Fibroblast of lung (primary cell): ENCODE results near the gene MMP23B. TPM values are rescaled to one million over a fixed set of nuclear protein-coding genes. Genes with fewer than 3 reads are reported as not detected.

Source experiments
- DNase-seq, 2 donors: peaks; one replicate each; pipeline versions ENCODE4 v3.0.0 to v3.0.0-alpha.2; 2010; ENCODE audit warnings: low read depth in 2 of 2
- H2AFZ ChIP-seq: 2 replicates; pipeline ENCODE4 v1.5.1; 2012; ENCODE audit warnings: low read length, control low read depth, inconsistent platforms
- H3K27ac ChIP-seq: 2 replicates; pipeline ENCODE4 v1.5.1; 2011; ENCODE audit warnings: low read length, control low read depth; ENCODE audit not compliant: insufficient read depth
- H3K27me3 ChIP-seq: 2 replicates; pipeline ENCODE4 v1.5.1; 2011; ENCODE audit warnings: mild to moderate bottlenecking, low read length; ENCODE audit not compliant: control insufficient read depth, insufficient read depth
- H3K36me3 ChIP-seq: 2 replicates; pipeline ENCODE4 v1.5.1; 2011; ENCODE audit warnings: low read length; ENCODE audit not compliant: control insufficient read depth, insufficient read depth
- H3K4me1 ChIP-seq: 2 replicates; pipeline ENCODE4 v1.5.1; 2011; ENCODE audit warnings: low read length; ENCODE audit not compliant: control insufficient read depth, insufficient read depth; ENCODE audit errors: extremely low read depth
- H3K4me2 ChIP-seq: 2 replicates; pipeline ENCODE4 v1.5.1; 2011; ENCODE audit warnings: low read length, control low read depth; ENCODE audit not compliant: insufficient read depth; ENCODE audit errors: extremely low read depth
- H3K4me3 ChIP-seq, 4 experiments: fragments of 200-600 bp in 1 of 4; sonication (generic) in 1 of 4; replicated peaks in 1 of 4; 2 replicates each; pipeline ENCODE4 v1.5.1; 2011 to 2016; ENCODE audit warnings: low read length in 4 of 4, low read depth in 3 of 4, mild to moderate bottlenecking in 3 of 4, control low read depth in 2 of 4, inconsistent platforms in 1 of 4, mixed read lengths in 1 of 4; ENCODE audit not compliant: insufficient read depth in 1 of 4; ENCODE audit errors: control extremely low read depth in 1 of 4
- H3K79me2 ChIP-seq: 2 replicates; pipeline ENCODE4 v1.5.1; 2012; ENCODE audit warnings: mild to moderate bottlenecking, low read length, inconsistent platforms; ENCODE audit not compliant: control insufficient read depth, insufficient read depth
- H3K9ac ChIP-seq: 2 replicates; pipeline ENCODE4 v1.5.1; 2011; ENCODE audit warnings: mild to moderate bottlenecking, low read length, control low read depth; ENCODE audit not compliant: insufficient read depth
- H3K9me3 ChIP-seq: 2 replicates; pipeline ENCODE4 v1.5.1; 2012; ENCODE audit warnings: low read depth, low read length; ENCODE audit not compliant: control insufficient read depth, insufficient read depth
- H4K20me1 ChIP-seq: 2 replicates; pipeline ENCODE4 v1.5.1; 2011; ENCODE audit warnings: low read length; ENCODE audit not compliant: control insufficient read depth, insufficient read depth; ENCODE audit errors: extremely low read depth
- EZH2 ChIP-seq: IDR thresholded peaks from 2 replicates; pipeline ENCODE4 v1.5.1; 2012; ENCODE audit warnings: low read length, control low read depth, mild to moderate bottlenecking; ENCODE audit errors: missing control alignments
- polyA plus RNA-seq, 2 donors: library from polyadenylated mRNA; depleted of rRNA in 1 of 2; stranded (reverse) in 1 of 2; unstranded in 1 of 2; fragments of >200 nt; gene quantifications; 2 replicates each; pipeline ENCODE4 v1.2.1, GENCODE V29; 2011 to 2012; ENCODE audit warnings: missing spikeins in 1 of 2
- total RNA-seq: library from RNA; depleted of rRNA; stranded (reverse); fragments of >200 nt; gene quantifications from 2 replicates; pipeline ENCODE4 v1.2.1, GENCODE V29; 2014
- TF ChIP-seq, protein P1 (sequence below), 2 donors: IDR thresholded peaks in 1 of 2; conservative IDR thresholded peaks in 1 of 2; 1 replicate in 1 of 2; 2 replicates in 1 of 2; pipeline ENCODE4 v1.5.1; 2011 to 2012; ENCODE audit warnings: low read length in 2 of 2, control low read depth in 1 of 2, inconsistent platforms in 1 of 2, low read depth in 1 of 2, mild to moderate bottlenecking in 1 of 2

Gene MMP23B
- total and polyA plus RNA-seq, 2 donors (not counting 1 experiment from before 2014, with no cell fraction given), result 0.89 to 4.6 TPM

DNA sequence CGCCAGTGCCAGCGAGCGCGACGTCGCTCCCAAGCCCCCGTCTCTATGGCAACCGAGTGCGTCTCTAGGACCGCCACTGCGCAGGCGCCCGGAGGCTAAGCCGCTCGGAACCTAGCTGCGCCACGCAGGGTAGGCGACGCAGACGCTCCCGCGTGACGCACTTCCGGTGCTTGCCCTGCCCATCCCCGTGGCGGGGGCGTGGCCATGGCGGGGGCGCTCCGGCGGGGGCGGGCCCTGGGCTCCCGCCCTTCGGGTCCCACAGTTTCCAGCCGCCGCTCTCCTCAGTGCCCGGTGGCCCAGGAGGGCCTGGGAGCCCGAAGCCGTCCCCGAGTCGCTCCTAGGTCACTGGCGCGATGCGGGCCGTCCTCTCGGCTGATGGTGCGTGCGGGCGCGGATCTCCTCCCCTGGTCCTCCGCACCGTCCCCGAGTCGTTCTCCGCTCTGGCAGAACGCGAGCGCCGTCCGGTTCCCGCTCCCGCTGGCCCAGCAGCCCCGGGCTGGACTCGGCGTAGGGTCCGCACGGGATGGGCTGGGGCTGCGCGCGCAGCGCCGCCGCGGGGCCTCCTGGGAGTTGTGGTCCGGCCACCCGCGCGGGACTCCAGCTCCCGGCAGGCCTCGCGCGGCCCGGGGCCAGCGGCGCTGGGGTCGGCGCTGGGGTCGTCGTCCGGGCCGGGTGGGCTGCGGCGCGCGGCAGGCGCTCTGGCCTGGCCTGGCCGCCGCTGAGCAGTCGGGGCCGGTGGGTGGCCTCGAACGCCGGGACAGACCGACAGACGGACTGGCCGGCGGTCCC, 16.5 kb upstream of the MMP23B start, which contains the start of gene MIB2:
Gene MIB2 (plus strand): TSS at position 245 of the 789 bp plus-strand sequence. CDS start 7,953 bp downstream, outside the sequence.
- Histone ChIP-seq H2AFZ (peak within 1 kb of the TSS; percentile 55), H3K27me3 (no peaks in the 10 kb centered on the region), H3K4me3 (peak within 1 kb of the TSS; percentile 73 to 98 (median 87)), H3K4me2 (peak within 1 kb of the TSS; percentile 92), H3K79me2 (peaks cover 20% of the 10 kb centered on the region), H3K36me3 (peaks cover 4% of the 10 kb centered on the region), H4K20me1 (no peaks in the 10 kb centered on the region), H3K27ac (peak within 1 kb of the TSS; percentile 100), H3K4me1 (peaks cover 10% of the 10 kb centered on the region), H3K9ac (peak within 1 kb of the TSS; percentile 100), H3K9me3 (no peaks in the 10 kb centered on the region)
- TF ChIP-seq, protein P1, sequence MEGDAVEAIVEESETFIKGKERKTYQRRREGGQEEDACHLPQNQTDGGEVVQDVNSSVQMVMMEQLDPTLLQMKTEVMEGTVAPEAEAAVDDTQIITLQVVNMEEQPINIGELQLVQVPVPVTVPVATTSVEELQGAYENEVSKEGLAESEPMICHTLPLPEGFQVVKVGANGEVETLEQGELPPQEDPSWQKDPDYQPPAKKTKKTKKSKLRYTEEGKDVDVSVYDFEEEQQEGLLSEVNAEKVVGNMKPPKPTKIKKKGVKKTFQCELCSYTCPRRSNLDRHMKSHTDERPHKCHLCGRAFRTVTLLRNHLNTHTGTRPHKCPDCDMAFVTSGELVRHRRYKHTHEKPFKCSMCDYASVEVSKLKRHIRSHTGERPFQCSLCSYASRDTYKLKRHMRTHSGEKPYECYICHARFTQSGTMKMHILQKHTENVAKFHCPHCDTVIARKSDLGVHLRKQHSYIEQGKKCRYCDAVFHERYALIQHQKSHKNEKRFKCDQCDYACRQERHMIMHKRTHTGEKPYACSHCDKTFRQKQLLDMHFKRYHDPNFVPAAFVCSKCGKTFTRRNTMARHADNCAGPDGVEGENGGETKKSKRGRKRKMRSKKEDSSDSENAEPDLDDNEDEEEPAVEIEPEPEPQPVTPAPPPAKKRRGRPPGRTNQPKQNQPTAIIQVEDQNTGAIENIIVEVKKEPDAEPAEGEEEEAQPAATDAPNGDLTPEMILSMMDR (conservative IDR thresholded peaks at IDR 0.05 in 1 of 2, IDR thresholded peaks at IDR 0.05 in 1 of 2; ENCODE audit: low read depth in 1 of 2, low read length in 2 of 2), result no peak
- TF ChIP-seq EZH2, result no peak
- peak; percentile 90 to 94 for DNase-seq

DNA sequence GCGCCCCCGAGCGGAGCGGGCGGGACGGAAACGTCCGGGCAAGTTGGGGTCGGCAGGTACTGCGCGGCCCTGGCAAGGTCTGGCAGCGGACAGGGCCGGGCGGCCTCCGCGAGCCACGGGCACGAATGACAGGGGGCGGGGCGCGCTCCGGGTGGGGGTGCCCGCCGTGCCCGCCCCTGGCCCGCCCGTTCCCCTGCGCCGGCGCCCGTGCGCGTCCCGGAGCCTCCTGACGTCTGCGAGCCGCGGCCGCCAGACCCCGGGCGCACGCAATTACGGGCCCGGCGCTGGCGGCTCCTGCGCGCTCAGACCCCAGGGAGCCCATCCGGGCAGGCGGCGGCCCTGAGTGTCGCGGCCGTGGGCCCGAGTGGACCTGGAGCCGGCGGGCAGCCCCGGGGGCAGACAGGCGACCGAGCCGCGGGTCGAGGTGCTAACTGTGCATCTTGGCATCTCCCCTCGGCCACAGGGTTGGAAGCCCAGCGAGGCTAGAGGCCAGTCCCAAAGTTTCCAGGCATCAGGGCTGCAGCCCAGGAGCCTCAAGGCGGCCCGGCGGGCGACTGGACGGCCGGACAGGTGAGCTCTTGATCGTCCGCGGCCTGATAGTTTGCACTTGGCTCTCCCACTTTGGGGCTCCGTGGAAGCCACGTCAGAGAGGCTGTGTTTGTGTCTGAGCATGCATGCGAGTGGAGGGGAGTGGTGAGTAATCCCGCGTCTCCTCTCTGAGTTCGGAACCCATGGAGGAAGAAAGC, 15.8 kb upstream of the MMP23B start:
- H3K36me3 ChIP-seq, result peaks cover 4% of the 10 kb centered on the region
- peak overlapping the region; percentile 55 for H2AFZ ChIP-seq
- no peaks in the 10 kb centered on the region for H4K20me1 ChIP-seq
- H3K79me2 ChIP-seq, result peaks cover 20% of the 10 kb centered on the region
- peak overlapping the region; percentile 58 to 98 (median 87) for H3K4me3 ChIP-seq
- H3K9me3 ChIP-seq, result no peaks in the 10 kb centered on the region
- no peaks in the 10 kb centered on the region for H3K27me3 ChIP-seq
- peak overlapping the region; percentile 100 for H3K27ac ChIP-seq
- DNase-seq, result peak in 1 of 2 donors; percentile 37
- peaks cover 10% of the 10 kb centered on the region for H3K4me1 ChIP-seq
- H3K9ac ChIP-seq, result peak overlapping the region; percentile 100
- TF ChIP-seq, protein P1 (conservative IDR thresholded peaks at IDR 0.05 in 1 of 2, IDR thresholded peaks at IDR 0.05 in 1 of 2; ENCODE audit: low read depth in 1 of 2, low read length in 2 of 2), result no peak
- TF ChIP-seq EZH2, result no peak
- peak overlapping the region; percentile 88 for H3K4me2 ChIP-seq

DNA sequence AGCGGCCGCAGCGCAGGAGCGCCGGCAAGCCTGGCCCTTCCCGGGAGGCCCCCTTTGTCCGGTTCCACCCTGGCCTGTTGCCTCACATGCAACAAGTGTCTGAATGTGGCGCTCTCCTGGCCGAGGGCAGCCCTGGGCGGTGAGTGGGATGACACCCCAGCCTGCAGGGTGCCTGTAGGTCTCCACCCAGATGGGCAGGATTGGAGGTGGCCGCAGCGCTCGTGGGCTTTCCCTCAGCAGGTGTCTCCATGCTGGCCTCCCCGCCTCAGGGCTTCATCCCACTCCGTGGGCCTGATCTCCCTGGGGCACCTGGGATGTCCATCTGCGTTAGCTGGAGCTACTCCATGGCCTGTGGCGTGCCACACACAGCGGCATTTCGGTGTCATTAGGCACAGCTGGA, 15.1 kb upstream of the MMP23B start:
- peak overlapping the region; percentile 88 for H3K4me2 ChIP-seq
- TF ChIP-seq, protein P1 (conservative IDR thresholded peaks at IDR 0.05 in 1 of 2, IDR thresholded peaks at IDR 0.05 in 1 of 2; ENCODE audit: low read depth in 1 of 2, low read length in 2 of 2), result no peak
- TF ChIP-seq EZH2, result no peak
- H2AFZ ChIP-seq, result no peak overlapping the region
- H3K36me3 ChIP-seq, result peaks cover 4% of the 10 kb centered on the region
- no peaks in the 10 kb centered on the region for H4K20me1 ChIP-seq
- H3K9me3 ChIP-seq, result no peaks in the 10 kb centered on the region
- H3K27me3 ChIP-seq, result no peaks in the 10 kb centered on the region
- H3K79me2 ChIP-seq, result peaks cover 20% of the 10 kb centered on the region
- H3K4me1 ChIP-seq, result peaks cover 10% of the 10 kb centered on the region
- no peak overlapping the region for H3K27ac ChIP-seq
- no peak for DNase-seq
- H3K9ac ChIP-seq, result no peak overlapping the region
- H3K4me3 ChIP-seq, result peak overlapping the region; percentile 58 to 98 (median 87)
